ENCODE measurements around the gene KRR1.

DNA sequence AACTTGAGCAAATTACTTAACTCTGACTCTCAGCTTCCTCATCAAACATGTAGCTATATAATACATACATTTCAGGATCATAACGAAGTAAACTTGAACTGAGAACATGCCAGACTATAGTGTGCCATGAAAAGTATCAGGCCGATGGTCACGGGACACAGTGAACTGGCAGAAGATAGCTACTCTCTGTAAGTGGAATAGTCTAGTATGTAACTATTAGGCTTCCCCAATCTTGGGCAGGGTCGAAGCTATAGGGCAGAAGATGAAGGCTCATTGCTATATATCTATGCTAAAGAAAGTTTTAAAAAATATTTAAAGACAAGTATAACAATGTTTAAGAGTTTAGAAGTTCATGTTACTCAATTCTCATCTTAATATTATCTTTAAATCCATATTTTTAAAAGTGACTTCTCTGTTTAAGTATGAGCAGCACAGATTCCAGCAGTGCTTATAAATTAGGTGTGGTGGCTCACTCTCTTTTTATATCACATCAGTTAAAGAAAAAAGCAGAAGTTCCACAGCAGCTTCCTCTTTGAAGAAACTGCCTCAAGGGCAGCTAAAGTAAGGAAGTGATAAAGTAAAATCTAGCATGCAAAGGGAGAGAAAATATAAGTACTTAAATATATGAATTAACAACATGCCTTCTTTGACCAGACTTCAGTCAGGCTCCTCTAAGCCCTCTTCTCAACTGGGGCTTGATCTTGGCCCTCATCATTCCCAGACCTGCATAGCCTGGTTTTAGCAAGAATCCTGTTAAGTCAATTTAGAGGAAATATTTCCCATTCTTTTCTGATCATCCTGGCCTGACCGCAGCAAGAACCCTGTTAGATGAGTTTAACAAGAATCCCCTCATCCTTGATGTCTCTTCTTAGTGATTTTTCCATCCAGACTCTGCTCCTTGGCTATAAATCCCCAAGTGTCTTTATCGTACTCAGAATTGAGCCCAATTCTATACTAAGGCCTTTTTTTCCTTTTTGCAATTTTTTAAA is 39.2 kb downstream of the KRR1 start:
- no peak for TF ChIP-seq POLR2A (IDR thresholded peaks at IDR 0.05)
- TF ChIP-seq, protein P1, sequence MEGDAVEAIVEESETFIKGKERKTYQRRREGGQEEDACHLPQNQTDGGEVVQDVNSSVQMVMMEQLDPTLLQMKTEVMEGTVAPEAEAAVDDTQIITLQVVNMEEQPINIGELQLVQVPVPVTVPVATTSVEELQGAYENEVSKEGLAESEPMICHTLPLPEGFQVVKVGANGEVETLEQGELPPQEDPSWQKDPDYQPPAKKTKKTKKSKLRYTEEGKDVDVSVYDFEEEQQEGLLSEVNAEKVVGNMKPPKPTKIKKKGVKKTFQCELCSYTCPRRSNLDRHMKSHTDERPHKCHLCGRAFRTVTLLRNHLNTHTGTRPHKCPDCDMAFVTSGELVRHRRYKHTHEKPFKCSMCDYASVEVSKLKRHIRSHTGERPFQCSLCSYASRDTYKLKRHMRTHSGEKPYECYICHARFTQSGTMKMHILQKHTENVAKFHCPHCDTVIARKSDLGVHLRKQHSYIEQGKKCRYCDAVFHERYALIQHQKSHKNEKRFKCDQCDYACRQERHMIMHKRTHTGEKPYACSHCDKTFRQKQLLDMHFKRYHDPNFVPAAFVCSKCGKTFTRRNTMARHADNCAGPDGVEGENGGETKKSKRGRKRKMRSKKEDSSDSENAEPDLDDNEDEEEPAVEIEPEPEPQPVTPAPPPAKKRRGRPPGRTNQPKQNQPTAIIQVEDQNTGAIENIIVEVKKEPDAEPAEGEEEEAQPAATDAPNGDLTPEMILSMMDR (IDR thresholded peaks at IDR 0.05): no peak
